AG10803 (cell line): ENCODE measurements around the gene LYZL4.

Source experiments
- DNase-seq: peaks from one replicate; pipeline ENCODE4 v3.0.0; 2010; ENCODE audit warnings: low read depth
- H3K4me3 ChIP-seq: 2 replicates; pipeline ENCODE4 v1.5.1; 2011; ENCODE audit warnings: mild to moderate bottlenecking, low read length, control low read depth
- TF ChIP-seq, protein P1 (sequence below): conservative IDR thresholded peaks from 2 replicates; pipeline ENCODE4 v1.5.1; 2011; ENCODE audit warnings: mild to moderate bottlenecking, low read length, control low read depth, inconsistent platforms

LYZL4 gene

DNA sequence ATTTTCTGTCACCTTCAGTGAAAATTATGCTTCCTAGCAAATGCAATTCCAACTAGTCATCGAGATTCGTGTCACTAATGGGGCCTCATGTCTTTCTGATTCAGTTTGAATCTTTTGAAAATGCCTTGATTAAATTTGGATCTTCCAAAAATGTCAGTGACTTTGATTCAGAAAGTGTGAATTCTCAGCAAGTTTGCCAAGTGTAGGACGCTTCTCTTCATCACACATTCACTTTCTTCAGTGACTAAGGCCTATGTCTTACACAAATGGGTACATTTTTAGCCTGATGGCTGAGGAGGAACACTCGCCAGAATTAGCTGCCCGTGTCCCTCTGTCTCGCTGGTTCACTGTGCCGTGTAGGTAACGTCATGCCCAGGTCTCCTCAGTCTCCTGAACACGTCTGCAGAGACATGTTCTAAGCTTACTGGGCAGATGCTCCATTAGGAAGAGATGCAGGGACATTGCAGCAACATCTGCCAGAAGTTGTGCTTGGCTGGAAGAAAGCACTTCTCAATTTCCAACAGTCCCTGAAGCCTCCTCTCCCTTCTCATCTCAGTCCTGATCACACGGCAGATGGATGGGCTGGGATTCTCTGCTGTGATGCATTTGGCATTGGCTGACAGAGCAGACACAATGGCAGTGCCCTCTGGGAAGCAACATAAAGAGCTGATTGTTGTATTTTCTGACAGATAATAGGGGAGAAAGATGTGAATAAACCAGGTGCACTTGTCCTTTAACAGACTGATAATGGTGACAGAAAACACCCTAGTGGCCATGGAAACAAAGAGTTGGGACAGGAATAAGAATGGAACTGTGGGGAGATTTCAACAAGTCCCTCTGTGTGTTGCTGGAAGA is 29.1 kb upstream of the LYZL4 start:
- TF ChIP-seq, protein P1, sequence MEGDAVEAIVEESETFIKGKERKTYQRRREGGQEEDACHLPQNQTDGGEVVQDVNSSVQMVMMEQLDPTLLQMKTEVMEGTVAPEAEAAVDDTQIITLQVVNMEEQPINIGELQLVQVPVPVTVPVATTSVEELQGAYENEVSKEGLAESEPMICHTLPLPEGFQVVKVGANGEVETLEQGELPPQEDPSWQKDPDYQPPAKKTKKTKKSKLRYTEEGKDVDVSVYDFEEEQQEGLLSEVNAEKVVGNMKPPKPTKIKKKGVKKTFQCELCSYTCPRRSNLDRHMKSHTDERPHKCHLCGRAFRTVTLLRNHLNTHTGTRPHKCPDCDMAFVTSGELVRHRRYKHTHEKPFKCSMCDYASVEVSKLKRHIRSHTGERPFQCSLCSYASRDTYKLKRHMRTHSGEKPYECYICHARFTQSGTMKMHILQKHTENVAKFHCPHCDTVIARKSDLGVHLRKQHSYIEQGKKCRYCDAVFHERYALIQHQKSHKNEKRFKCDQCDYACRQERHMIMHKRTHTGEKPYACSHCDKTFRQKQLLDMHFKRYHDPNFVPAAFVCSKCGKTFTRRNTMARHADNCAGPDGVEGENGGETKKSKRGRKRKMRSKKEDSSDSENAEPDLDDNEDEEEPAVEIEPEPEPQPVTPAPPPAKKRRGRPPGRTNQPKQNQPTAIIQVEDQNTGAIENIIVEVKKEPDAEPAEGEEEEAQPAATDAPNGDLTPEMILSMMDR, result no peak
- no peak for DNase-seq

DNA sequence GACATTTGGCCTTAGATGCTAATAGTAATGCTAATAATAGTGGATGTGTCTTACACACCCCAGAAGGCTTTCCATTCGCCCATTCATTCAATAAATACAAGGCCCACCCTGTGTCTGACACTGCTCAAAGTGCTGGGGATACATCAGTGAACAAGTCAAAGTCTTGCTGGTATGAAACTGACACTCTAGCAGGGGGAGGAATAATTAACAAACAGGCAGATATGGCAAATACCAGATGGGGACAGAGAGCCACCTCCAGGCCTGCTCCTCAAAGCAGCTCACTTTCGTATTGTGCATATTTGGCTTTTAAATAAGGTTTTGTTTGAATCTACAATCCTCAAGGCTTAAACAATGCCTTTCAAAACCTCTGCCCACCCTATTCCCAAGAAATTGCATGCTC is 28.3 kb upstream of the LYZL4 start:
- no peak overlapping the region for H3K4me3 ChIP-seq
- TF ChIP-seq, protein P1, result no peak
- no peak for DNase-seq

More for the DNA sequence above, 29.1 kb upstream of the LYZL4 start:
- H3K4me3 ChIP-seq, result no peak overlapping the region

DNA sequence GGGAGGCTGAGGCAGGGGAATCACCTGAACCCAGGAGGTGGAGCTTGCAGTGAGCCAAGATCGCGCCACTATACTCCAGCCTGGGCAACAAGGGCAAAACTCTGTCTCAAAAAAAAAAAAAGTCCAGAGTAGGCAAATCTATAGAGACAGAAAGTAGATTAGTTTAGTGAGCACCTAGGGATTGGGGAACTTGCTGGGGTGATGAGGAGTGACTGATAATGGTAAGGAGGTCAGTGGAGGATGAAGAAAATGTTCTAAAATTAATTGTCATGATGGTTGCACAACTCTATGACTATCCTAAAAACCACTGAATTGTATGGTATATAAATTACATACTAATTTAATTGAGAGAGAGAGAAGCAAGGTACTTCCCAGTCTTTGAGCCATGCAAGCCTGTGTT is 27.8 kb upstream of the LYZL4 start:
- TF ChIP-seq, protein P1, result no peak
- DNase-seq, result no peak
- H3K4me3 ChIP-seq, result no peak overlapping the region

DNA sequence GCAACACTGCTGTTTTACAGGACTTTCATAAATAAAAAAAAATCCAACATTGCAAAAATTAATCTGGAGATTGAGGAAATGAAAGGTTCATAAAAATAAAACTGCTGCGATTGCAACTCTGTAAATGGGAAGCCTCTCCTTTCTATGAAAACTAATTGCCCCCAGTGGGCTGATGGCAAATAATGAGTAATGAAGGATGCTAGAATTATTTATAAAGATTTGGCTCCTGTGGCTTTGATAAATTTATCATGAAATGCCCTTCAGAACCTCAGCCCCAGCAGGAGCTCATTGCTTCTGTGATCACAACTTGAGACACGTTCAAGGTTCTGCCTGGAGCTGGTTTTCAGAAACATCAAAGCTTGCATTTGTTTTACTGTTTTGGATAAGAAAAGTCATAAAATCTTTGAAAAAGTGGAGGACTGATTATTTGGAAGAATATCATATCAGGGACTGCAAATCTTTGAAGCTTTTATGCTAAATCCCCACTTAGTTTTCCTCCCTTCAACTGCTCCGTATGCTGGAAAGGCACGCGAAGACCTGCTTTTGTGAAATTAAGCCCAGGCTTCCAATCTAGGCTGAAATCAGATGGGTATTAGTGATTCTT is 24.5 kb upstream of the LYZL4 start:
- TF ChIP-seq, protein P1, result no peak
- no peak for DNase-seq
- no peak overlapping the region for H3K4me3 ChIP-seq

DNA sequence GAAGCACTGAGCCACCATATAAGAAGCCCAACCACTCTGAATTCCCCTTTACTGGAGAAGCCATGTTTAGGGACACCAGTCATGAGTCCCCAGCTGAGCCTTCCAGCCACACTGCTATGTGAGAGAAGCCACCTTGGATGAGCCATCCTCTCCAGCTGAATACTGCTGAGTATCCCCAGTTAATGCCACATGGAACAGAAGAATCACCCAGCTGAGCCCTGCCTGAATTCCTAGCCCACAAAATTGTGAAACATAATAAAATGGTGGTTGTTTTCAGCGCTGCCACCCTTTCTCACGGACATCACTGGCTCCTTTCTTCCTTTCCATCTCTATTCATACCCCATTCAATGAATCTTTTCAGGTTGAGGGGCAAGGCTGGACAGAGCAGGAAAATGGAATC is 22.1 kb upstream of the LYZL4 start:
- no peak for DNase-seq
- no peak overlapping the region for H3K4me3 ChIP-seq
- TF ChIP-seq, protein P1, result no peak

DNA sequence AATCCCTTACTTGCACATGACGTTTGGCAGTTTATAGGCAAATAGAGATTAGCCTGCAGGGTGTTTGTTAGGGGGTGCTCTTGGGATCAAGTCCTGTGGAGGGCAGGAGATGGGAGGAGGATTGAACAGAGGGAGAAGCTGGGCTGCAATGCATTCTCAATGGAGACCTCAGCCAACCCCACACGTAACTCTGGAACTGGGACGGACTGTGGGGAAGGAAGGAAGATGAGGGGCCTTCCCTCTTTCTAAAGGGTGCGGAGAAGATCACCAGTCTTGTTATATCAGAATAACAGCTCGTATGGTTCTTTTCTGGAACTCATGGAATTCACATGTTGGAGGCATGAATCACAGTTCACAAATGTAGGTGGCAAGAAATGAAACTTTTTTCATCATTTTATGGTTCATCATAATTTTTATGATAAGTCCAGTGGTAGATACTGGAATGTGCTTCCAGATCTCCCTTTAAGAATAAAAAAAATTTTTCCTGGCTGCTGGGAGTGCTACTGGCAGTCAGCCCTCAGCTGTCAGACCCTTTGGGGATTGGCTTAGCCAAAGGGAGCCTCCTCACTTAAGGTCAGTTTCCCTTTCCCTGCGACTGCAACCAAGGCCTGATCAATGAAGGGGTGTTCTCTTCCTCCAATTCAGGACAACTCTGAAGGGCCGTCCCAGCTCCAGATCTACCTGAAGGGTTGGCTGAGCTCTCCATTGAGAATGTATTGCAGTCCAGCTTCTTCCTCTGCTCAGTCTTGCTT is 20.5 kb upstream of the LYZL4 start:
- TF ChIP-seq, protein P1, result no peak
- no peak for DNase-seq

More for the DNA sequence above, 20.5 kb upstream of the LYZL4 start:
- H3K4me3 ChIP-seq, result no peak overlapping the region
